Peyer's patch (tissue), 4 donors: ENCODE measurements around the gene ZNF668.

ENCODE experiments used
- POLR2A ChIP-seq, 2 donors: fragments of 450-650 bp; IDR thresholded peaks; one replicate each; pipeline ENCODE4 v1.5.1; 2017; ENCODE audit warnings: antibody characterized with exemption in 2 of 2, mild to moderate bottlenecking in 2 of 2, moderate library complexity in 2 of 2
- TF ChIP-seq, protein P1 (sequence below), 6 experiments: fragments of 450-650 bp in 4 of 6; fragments of 200-600 bp in 2 of 6; sonication (generic) in 1 of 6; IDR thresholded peaks; one replicate each; pipeline ENCODE4 v1.5.1; 2017 to 2019; ENCODE audit warnings: antibody characterized with exemption in 6 of 6, mild to moderate bottlenecking in 3 of 6, moderate library complexity in 1 of 6

GRCh38 chr16:31077592-31078396 lies 3.8 kb upstream of the ZNF668 start:
- TF ChIP-seq, protein P1, sequence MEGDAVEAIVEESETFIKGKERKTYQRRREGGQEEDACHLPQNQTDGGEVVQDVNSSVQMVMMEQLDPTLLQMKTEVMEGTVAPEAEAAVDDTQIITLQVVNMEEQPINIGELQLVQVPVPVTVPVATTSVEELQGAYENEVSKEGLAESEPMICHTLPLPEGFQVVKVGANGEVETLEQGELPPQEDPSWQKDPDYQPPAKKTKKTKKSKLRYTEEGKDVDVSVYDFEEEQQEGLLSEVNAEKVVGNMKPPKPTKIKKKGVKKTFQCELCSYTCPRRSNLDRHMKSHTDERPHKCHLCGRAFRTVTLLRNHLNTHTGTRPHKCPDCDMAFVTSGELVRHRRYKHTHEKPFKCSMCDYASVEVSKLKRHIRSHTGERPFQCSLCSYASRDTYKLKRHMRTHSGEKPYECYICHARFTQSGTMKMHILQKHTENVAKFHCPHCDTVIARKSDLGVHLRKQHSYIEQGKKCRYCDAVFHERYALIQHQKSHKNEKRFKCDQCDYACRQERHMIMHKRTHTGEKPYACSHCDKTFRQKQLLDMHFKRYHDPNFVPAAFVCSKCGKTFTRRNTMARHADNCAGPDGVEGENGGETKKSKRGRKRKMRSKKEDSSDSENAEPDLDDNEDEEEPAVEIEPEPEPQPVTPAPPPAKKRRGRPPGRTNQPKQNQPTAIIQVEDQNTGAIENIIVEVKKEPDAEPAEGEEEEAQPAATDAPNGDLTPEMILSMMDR (IDR thresholded peaks at IDR 0.05): no peak
- TF ChIP-seq POLR2A (IDR thresholded peaks at IDR 0.05): no peak
